Esophagus muscularis mucosa (tissue), 4 donors: Measurements from ENCODE around the gene TWF2. TPM values are rescaled to one million over a fixed set of nuclear protein-coding genes. Genes with fewer than 3 reads are reported as not detected.

Experiments used
- DNase-seq: peaks from one replicate; pipeline ENCODE4 v3.0.0-alpha.2; 2017; ENCODE audit errors: extremely low spot score
- H3K27ac ChIP-seq, 4 donors: fragments of 200-600 bp; sonication (generic); replicated peaks in 1 of 4; 1 replicate in 3 of 4; 2 replicates in 1 of 4; pipeline ENCODE4 v1.5.1; 2016 to 2019; ENCODE audit warnings: mild to moderate bottlenecking in 1 of 4
- H3K27me3 ChIP-seq, 4 donors: fragments of 200-600 bp; sonication (generic); one replicate each; pipeline versions ENCODE4 v1.5.1 to v1.6.0; 2016 to 2019
- H3K36me3 ChIP-seq, 4 donors: fragments of 200-600 bp; sonication (generic); one replicate each; pipeline ENCODE4 v1.5.1; 2016 to 2019
- H3K4me1 ChIP-seq, 4 donors: fragments of 200-600 bp; sonication (generic); one replicate each; pipeline ENCODE4 v1.5.1; 2016 to 2019
- H3K4me3 ChIP-seq, 4 donors: fragments of 200-600 bp; sonication (generic); 1 replicate in 2 of 4; 2 replicates in 2 of 4; pipeline ENCODE4 v1.5.1; 2016 to 2019; ENCODE audit warnings: mild to moderate bottlenecking in 4 of 4, moderate library complexity in 1 of 4
- H3K9me3 ChIP-seq, 4 donors: fragments of 200-600 bp; sonication (generic); 1 replicate in 3 of 4; 2 replicates in 1 of 4; pipeline ENCODE4 v1.5.1; 2016 to 2019
- EP300 ChIP-seq: sonication (generic); formaldehyde crosslinking; IDR thresholded peaks from one replicate; pipeline ENCODE4 v1.6.1; 2017; ENCODE audit warnings: antibody characterized with exemption
- POLR2A ChIP-seq: fragments of 450-650 bp; IDR thresholded peaks from one replicate; pipeline ENCODE4 v1.6.1; 2017; ENCODE audit warnings: antibody characterized with exemption, moderate library complexity, mild to moderate bottlenecking, low read depth
- POLR2AphosphoS5 ChIP-seq, 2 donors: sonication (generic); formaldehyde crosslinking; IDR thresholded peaks; one replicate each; pipeline ENCODE4 v1.6.1; 2017; ENCODE audit warnings: antibody characterized with exemption in 2 of 2
- WGBS: methylation state at CpG from one replicate; pipeline ENCODE4 v1.1.5; 2018; 5-methylcytosine and 5-hydroxymethylcytosine counted together
- intact Hi-C: fragments of 100-400 bp; cut with DNase I; formaldehyde crosslinking; loops from one replicate; pipeline ENCODE4 v1.15.1; 2023
- total RNA-seq, 4 donors: library from RNA; depleted of rRNA; stranded (reverse); fragments of >200 nt; gene quantifications; one replicate each; pipeline versions ENCODE4 v1.1.0 to v1.2.1, GENCODE V29; 2016
- TF ChIP-seq, protein P1 (sequence below), 3 experiments: fragments of 200-600 bp in 2 of 3; fragments of 450-650 bp in 1 of 3; sonication (generic) in 2 of 3; IDR thresholded peaks; one replicate each; pipeline ENCODE4 v1.5.1; 2017 to 2019; ENCODE audit warnings: antibody characterized with exemption in 3 of 3, mild to moderate bottlenecking in 2 of 3, moderate library complexity in 1 of 3

Gene TWF2
- total RNA-seq, 4 donors from 2014 or later = 66.4 to 89.5 (median 79.9) TPM

DNA sequence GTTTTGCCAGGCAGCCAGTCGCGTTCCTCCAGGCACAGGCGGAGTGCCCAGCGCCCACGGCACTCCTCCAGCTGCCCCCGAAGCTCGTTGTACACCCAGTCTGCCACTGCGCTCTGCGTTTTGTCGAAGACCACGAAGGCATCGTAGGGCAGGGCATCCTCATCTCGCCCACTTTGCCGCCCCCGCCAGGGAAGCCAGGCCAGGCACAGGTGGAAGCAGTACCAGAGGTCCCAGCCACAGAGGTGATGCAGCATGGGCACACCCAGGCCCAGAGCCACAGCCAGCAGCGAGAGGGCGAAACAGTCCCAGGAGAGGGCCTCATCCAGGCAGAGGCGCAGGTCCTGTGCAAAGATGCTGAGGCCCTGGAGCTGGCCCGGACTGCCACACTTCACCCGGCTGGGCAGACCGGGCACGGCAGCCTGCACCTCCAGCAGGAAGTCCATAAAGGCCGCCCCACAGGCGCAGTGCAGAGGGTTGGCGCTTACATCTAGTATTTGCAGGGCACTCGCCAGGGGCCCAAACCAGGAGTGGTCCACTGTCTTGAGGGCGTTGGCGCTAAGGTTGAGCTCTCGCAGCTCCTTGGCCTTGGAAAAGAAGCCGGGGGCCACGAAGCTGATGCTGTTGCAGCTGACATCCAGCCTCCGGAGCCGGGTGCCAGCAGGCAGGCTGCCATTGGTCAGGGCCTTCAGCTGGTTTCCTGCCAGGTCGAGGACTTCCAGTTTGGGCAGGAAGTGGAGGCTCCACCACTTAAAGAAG, 17.2 kb downstream of the TWF2 start:
- Histone ChIP-seq H3K27me3 (no peaks in the 10 kb centered on the region), H3K9me3 (no peaks in the 10 kb centered on the region), H3K36me3 (no peaks in the 10 kb centered on the region), H3K4me3 (no peak overlapping the region), H3K27ac (no peak overlapping the region), H3K4me1 (peaks cover 26 to 57% (median 54%) of the 10 kb centered on the region in 4 donors)
- WGBS = 91% methylated on average over 22 of the region's 34 CpGs
- no peak for TF ChIP-seq EP300
- TF ChIP-seq, protein P1, sequence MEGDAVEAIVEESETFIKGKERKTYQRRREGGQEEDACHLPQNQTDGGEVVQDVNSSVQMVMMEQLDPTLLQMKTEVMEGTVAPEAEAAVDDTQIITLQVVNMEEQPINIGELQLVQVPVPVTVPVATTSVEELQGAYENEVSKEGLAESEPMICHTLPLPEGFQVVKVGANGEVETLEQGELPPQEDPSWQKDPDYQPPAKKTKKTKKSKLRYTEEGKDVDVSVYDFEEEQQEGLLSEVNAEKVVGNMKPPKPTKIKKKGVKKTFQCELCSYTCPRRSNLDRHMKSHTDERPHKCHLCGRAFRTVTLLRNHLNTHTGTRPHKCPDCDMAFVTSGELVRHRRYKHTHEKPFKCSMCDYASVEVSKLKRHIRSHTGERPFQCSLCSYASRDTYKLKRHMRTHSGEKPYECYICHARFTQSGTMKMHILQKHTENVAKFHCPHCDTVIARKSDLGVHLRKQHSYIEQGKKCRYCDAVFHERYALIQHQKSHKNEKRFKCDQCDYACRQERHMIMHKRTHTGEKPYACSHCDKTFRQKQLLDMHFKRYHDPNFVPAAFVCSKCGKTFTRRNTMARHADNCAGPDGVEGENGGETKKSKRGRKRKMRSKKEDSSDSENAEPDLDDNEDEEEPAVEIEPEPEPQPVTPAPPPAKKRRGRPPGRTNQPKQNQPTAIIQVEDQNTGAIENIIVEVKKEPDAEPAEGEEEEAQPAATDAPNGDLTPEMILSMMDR (IDR thresholded peaks at IDR 0.05) = no peak
- TF ChIP-seq POLR2AphosphoS5 (IDR thresholded peaks at IDR 0.05) = no peak
- no peak for TF ChIP-seq POLR2A
- intact Hi-C loops = no loop called here
- no peak for DNase-seq

DNA sequence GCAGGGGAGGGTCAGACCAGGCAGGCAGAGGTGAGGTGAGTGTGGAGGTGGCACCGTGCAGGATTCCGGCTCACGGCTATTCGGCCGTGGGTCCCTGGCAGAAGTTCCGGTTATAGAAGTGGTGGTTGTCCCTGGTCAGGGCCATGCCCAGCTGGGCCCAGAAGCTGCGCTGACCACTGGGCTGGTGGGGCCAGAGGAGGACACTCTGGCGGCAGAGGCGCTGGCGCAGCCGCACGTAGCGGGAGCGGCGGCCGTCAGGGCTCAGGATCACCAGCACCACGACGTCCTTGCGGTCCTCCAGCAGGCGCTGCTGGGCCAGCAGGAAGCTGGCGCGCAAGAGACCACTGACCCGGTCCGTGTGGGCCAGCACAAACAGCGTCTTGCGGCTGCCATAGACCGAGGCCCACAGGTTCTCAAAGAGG, 17.8 kb downstream of the TWF2 start:
- DNase-seq = no peak
- intact Hi-C loops = no loop called here

GRCh38 chr3:52220380-52221026, 18.5 kb downstream of the TWF2 start:
- intact Hi-C loops = no loop called here
- WGBS = 30% methylated on average over 9 of the region's 9 CpGs
- peak in 1 of 2 donors; percentile 53 for TF ChIP-seq POLR2AphosphoS5 (IDR thresholded peaks at IDR 0.05)
- TF ChIP-seq, protein P1 (IDR thresholded peaks at IDR 0.05) = peak; percentile 81 to 95 (median 85)
- no peak for TF ChIP-seq POLR2A
- TF ChIP-seq EP300 = no peak

More for the DNA sequence above, 17.8 kb downstream of the TWF2 start:
- Histone ChIP-seq H3K27ac (no peak overlapping the region), H3K27me3 (no peaks in the 10 kb centered on the region), H3K4me3 (no peak overlapping the region), H3K4me1 (peaks cover 32 to 63% (median 60%) of the 10 kb centered on the region in 4 donors), H3K9me3 (no peaks in the 10 kb centered on the region), H3K36me3 (no peaks in the 10 kb centered on the region)
- WGBS = 88% methylated on average over 24 of the region's 27 CpGs
- TF ChIP-seq, protein P1 (IDR thresholded peaks at IDR 0.05) = no peak
- TF ChIP-seq POLR2AphosphoS5 (IDR thresholded peaks at IDR 0.05) (no peak), EP300 (no peak), POLR2A (no peak)

GRCh38 chr3:52218937-52219650, 19.9 kb downstream of the TWF2 start:
- DNase-seq = no peak
- Histone ChIP-seq H3K4me1 (peaks cover 38 to 67% (median 66%) of the 10 kb centered on the region in 4 donors), H3K27ac (peak overlapping the region in 3 of 4 donors; percentile 45 to 60 (median 56)), H3K36me3 (peaks cover 12 to 19% (median 18%) of the 10 kb centered on the region in 4 donors), H3K4me3 (no peak overlapping the region), H3K9me3 (no peaks in the 10 kb centered on the region), H3K27me3 (no peaks in the 10 kb centered on the region)
- TF ChIP-seq POLR2AphosphoS5 (IDR thresholded peaks at IDR 0.05) = peak in 1 of 2 donors; percentile 35
- TF ChIP-seq, protein P1 (IDR thresholded peaks at IDR 0.05) = no peak
- TF ChIP-seq POLR2A = no peak
- TF ChIP-seq EP300 = no peak
- intact Hi-C loops = no loop called here
- WGBS = 33% methylated on average over 4 of the region's 6 CpGs

More at GRCh38 chr3:52220380-52221026, 18.5 kb downstream of the TWF2 start:
- DNase-seq = no peak
- Histone ChIP-seq H3K4me3 (no peak overlapping the region), H3K27ac (no peak overlapping the region), H3K4me1 (peaks cover 38 to 67% (median 66%) of the 10 kb centered on the region in 4 donors), H3K9me3 (no peaks in the 10 kb centered on the region), H3K27me3 (no peaks in the 10 kb centered on the region), H3K36me3 (peaks cover 0 to 5% (median 3%) of the 10 kb centered on the region in 4 donors)
